GM19463 (cell line): ENCODE data around the gene PADI6.

Source experiments
- ATAC-seq: cut with Tn5 transposase; IDR thresholded peaks from one replicate; pipeline ENCODE4 v1.9.1; 2021; ENCODE audit warnings: mild to moderate bottlenecking, moderate library complexity; ENCODE audit not compliant: unreplicated experiment

PADI6 gene

DNA sequence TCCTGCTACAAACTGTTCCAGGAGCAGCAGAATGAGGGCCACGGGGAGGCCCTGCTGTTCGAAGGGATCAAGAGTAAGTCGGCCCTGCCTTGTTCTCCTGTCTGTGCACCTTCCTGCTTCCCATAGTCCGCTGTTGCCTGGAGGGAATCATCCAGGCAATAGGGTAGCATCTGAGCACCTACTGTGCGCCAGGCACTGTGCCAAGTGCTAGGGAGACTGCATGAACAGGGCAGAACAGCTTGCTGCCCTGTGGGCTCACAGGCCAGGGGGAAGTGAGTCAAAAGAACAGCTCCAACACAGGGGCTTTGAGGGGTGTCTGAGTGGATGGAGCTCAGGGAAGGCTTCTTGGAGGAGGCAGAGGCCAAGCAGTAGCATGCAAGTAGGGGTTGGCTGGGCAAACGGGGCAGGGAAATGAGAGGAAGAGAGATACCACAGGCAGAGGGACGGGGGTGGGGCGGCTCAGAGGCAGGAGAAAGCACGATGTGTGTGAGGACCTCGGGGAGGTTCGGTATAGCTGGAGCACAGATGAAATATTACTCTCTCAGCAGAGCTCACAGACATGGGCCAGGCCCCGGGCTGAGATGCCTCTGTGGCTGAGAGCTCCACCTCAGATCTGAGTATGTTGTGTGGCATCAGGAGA, 15.5 kb upstream of the PADI6 start:
- no peak for ATAC-seq

DNA sequence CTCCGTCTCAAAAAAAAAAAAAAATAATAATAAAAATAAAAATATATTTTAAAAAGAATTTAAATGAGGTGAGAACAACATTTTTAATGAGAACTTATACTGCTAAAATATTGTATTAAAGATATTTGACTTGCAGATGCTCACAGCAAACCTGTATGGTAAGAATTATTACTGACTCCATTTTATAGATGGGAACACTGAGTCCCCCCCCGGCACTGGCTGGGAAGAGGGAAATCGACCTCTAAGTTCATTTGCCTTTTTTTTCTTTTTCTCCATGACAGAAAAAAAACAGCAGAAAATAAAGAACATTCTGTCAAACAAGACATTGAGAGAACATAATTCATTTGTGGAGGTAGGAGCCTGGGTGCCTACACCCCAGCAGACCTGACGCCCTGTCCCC, 13.4 kb upstream of the PADI6 start:
- ATAC-seq, result no peak

DNA sequence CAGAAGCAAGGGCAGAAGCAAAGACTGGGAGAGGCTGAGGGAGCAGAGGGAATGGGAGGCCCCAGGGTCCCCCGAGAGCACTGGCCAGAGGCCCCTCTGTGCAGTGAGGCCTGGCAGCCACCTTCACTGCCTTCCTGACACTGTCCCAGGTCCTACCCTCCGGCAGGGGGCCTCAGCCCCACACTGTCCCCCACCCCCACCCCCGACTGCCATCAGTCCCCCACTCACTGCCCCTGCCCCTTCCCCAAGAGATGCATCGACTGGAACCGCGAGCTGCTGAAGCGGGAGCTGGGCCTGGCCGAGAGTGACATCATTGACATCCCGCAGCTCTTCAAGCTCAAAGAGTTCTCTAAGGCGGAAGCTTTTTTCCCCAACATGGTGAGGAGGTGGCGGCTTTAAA, 13.0 kb upstream of the PADI6 start:
- ATAC-seq, result no peak

DNA sequence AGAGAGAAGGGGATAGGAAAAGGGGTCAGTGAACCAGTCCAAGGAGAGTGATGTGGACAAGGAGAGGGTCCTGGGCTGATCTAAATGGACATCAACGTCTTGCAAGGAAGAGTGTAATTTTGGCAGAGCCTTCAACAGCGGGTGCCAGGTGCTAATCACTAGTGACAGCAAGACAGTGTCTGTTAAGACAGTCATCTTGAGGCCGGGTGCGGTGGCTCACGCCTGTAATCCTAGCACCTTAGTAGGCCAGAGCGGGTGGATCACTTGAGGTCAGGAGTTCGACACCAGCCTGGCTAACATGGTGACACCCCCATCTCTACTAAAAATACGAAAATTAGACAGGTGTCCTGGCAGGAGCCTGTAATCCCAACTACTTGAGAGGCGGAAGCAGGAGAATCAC, 12.2 kb upstream of the PADI6 start:
- no peak for ATAC-seq

DNA sequence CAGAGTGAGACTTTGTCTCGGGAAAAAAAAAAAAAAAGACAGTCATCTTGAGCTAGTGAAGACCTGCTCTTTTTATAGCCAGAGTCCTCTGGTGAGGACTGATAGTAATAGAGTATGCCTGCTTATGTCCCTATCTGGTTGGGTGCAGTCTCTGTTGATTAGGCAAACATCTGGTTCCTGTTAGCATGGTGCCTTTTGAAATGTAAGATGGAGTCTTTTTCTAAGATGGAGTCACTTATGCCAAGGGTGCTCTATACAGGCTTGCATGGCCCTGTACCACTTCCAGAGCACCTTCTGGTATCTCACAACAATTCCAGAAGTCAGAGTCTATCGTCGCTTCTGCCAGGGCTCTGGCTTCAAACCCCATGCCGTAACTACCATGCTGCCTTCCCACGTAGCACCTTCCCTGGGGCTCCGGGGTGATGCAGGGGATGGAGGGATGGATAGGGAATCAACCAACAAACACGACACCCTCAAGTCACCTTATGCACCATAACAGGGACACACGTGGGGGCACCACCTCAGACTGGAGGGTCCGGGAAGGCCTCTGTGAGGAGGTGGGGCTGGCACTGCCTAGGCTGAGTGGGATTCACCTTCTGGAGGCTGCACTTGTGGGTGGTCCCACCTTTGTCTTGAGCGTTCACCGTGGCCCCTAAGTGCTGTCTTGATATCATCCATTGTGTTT, 11.6 kb upstream of the PADI6 start:
- no peak for ATAC-seq

DNA sequence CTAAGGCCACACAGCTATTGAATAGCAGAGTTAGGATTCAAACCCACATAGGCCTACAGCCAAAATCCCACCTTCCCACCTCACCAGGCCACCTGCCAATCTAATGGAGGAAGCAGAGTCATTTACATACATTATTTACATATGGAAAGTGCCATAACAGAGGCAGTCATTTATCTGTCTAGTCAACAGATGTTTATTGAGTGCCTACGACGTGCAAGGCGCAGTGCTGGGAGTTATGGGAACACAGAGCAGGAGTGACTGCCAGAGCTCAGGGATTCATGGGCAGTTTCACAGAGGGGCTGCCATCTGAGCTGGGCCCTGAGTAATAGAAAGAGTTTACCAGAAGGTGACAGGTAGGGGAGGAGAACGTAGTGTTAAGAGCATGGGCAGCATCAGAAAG, 10.3 kb upstream of the PADI6 start:
- ATAC-seq, result no peak

DNA sequence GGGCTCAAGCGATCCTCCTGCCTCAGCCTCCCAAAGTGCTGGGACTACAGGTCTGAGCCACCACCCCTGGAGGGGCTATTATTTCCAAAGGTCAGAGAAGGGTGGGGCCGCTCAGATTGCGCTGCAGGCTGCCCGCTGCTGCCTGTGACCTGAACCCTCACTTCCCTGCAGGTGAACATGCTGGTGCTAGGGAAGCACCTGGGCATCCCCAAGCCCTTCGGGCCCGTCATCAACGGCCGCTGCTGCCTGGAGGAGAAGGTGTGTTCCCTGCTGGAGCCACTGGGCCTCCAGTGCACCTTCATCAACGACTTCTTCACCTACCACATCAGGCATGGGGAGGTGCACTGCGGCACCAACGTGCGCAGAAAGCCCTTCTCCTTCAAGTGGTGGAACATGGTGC, 8.6 kb upstream of the PADI6 start:
- ATAC-seq, result no peak

DNA sequence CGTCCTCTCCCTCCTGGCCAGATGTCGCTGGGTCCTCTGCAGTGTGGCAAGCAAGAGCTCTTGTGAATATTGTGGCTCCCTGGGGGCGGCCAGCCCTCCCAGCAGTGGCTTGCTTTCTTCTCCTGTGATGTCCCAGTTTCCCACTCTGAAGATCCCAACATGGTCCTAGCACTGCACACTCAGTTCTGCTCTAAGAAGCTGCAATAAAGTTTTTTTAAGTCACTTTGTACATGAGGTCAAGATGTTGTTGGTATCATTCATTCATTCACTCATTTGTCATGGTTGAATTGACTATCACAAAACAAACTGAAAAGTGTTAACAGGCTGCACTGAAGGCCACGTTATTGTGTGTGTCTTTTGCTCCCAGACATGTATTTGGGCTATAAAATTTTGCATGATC, 8.2 kb upstream of the PADI6 start:
- ATAC-seq, result no peak

DNA sequence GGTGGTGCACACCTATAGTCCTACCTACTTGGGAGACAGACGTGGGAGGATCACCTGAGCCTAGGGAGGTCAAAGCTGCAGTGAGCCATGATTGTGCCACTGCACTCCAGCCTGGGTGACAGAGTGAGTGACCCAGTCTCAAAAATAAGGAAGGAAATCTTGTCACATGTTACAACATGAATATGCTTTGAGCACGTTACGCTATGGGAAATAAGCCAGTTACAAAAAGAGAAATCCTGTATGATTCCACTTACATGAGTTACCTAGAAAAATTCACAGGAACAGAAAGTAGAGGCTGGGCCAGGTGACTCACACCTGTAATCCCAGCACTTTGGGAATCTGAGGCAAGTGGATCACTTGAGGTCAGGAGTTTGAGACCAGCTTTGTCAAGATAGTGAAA, 6.7 kb upstream of the PADI6 start:
- ATAC-seq, result no peak

DNA sequence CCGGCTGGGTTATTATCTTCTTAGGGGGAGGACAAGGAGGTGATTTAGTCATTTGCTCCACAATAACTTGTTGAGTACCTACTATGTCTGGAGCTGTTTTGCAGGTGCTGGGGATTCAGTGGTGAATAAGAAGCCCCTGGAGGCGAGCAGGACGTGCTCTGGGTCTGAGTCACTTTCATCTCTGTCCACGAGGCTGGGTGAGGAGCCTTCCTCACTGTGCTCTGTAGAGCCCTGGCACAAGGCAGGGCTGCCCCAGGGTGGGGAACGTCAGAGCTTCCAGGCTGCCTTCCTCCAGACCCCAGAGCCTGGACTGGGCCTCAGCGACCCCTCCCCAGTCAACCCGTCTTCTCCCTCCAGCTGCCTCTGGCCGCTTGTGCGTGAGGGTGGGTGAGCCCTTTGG, 2.5 kb upstream of the PADI6 start:
- no peak for ATAC-seq

DNA sequence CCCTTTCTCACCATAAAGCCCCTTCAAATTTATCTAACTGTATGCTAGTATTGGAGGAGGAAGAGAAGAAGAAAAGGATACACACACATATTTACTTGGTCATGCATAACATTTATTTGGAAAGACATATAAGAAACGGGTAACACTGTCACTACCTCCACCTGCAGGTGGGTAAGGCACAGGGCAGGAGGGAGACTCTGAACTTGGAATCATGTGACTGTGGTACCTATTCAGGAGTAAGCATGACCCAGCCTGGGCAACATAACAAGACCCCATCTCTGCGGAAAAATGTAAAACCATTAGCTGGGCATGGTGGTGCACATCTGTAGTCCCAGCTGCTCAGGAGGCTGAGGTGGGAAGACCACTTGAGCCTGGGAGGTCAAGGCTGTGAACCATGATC, 1.4 kb upstream of the PADI6 start:
- ATAC-seq, result no peak

DNA sequence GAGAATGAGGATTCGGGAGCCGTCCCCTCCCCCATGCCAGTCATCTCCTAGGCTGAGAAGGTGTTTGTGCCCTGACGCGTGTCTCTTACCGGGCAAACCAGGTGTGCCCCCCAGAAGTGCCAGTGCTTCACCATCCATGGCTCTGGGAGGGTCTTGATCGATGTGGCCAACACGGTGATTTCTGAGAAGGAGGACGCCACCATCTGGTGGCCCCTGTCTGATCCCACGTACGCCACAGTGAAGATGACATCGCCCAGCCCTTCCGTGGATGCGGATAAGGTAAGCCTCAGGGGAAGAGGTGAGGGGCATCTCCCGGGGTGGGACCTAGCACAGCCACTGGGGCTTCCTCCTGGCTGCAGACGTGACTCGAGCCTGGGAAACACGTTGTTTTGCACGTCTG, 959 bp downstream of the PADI6 start:
- no peak for ATAC-seq

DNA sequence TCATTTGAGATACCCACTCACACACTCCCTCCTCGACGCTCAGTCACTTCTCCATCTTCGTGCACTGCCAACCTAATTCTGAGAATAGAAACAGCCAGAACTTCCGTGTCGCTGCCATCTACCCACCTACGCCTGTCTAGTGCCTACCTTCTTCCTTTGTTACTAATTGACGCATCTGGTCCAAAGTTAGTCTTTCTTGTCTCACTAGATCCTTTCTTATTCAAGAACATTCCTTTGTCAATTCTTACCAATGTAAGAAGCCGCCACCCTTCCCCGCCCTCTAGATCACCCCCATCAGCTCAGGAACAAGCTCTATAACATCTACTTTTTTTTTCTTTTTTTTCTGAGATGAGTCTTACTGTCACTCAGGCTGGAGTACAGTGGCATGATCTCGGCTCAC, 3.7 kb downstream of the PADI6 start:
- ATAC-seq, result no peak

DNA sequence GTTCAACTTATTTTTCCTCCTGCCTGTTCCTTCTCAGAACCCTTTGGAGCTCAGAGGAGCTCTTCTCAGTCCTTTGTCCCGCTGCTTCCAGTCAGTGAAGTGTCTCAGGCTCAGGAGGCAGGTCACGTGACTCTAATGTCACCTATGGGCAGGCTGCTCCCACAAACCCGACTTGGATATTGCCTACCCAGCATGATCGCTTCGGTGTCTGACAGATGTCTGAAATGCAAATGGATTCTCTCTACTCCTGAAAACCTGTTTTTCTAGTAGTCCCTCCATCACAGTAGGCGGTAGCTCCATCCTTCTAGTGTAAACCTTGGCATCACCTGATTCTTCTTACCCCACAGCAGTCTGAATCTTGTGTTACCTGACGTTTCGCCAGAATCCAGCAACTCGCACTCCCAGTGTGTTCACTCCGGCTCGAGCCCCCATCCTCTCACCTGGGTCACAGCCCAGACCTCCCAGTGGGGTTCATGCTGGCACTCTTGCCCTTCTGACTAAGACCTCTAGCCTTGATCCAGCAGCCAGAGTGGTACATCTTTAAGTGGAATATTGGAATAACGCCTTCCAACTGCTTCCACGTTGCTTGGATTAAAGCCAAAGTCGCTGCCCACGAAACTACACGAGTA, 5.4 kb downstream of the PADI6 start:
- no peak for ATAC-seq

DNA sequence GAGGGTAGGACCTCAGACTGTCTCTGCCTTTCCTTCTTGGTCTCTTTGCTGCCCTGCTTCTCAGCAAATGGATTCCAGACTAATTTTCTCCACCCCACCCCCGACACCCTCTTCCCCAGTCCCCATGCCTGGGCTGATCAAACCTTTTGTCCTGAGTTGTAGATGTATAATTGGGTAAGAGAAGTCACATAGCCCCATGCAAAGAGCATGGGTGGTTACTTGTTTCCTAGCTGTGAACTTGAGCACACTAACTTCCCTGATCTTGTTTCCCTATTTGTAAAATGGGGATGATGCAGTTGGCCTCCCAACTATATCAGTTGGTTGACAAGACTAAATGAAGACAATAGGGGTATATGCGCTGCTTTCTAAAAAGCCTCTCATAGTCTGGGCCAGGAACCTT, 9.2 kb downstream of the PADI6 start:
- ATAC-seq, result no peak

DNA sequence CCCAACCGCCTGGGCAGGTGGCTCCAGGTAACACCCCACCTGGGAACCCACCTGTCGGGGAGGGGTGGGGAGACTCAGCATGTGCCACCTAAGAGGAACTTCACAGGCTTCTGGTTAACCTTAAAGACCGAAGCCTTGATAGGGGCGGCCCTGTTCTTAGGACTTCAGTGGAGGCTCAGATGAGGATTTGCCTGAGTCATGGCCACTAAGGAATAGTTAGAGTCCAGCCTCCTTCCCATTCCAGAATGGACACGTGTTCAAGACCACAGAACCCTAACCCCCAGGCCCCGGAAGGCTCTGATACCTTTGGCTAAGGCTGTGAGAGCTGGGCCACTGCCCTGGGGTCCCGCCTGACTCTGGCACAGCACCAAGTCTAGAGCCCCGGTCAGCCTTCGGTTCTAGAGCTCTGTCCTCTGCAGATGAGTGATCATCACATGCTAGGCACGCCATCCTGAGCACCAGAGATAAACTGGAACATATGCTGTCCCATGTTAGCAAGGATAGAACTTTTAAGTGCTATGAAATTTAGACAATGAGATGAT, 20.3 kb downstream of the PADI6 start:
- no peak for ATAC-seq

DNA sequence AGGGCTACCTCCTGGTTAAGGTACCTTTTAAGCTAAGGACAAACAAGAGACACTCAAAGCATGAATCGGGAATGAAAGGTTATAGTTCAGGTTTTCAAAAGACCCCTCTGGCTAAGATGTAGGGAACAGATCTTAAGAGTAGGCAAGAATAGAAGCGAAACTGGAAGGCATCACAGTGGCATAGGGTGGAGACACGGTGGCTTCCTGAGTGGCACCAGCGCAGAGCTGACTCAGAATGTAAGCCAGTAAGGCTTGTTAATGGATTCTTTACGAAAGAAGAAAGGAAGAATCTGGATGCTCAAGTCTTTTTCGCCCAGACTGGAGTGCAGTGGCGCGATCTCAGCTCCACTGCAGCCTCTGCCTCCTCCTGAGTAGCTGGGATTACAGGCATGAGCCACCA, 21.2 kb downstream of the PADI6 start:
- no peak for ATAC-seq

DNA sequence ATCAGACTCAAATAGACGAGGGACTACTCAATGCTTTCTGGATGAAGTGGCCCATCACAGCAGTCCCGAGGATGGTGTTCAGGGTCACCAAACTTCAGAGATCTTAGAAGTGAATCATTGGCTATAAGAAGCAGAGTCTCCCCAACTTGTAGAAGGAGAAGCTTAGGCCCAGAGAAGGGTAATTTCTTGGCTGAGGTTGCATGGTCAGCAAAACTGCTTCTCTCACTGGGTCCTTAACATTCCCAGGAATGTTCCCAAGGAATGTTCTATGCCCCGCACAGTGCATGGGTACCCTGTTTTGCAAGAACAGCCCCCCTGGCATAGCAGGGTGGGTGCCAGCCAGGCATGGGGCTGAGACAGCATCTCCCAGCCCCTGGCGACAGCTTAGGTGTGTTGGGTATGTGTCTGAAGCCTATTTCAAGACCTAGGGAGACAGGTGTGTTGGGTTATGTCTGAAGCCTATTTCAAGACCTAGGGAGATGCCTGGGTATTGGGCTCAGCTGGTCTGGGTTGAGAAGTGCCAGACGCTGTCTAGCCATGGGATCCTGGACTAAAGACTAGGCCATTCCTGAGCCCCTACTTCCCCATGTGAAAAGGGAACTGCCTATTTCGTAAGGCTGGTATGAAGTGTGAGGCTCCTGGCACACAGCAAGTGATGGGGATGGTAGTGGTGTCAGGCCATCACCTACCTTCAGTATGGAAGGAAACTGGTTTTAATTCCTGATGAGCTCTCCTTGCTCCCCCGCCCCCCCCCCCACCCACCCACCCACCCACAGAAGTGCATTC, 26.1 kb downstream of the PADI6 start:
- ATAC-seq, result no peak

DNA sequence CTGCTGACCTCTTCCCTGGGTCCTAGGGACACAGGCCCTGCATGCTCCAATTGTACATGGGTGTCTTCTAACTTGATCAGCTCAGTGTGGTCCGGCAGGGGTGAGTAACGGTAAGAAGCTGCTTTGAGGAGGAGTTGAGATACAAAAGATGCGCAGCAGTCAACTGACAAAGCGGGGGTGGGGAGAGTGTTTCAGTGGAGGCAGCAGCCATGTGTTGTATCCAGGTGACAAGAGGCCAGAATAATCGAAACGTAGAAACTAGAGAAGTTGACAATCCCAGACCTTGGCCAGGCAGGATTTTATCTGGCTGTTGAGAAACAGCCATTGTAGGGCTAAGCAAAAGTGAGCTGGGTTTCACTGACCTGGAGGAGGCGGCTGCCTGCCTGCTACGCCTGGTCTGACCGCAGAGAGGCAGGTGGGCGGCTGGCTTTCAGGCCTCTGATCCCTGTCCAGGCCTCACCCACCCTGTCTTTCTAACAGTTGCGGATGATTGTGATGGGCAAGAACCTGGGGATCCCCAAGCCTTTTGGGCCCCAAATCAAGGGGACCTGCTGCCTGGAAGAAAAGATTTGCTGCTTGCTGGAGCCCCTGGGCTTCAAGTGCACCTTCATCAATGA, 28.8 kb downstream of the PADI6 start:
- ATAC-seq, result no peak

DNA sequence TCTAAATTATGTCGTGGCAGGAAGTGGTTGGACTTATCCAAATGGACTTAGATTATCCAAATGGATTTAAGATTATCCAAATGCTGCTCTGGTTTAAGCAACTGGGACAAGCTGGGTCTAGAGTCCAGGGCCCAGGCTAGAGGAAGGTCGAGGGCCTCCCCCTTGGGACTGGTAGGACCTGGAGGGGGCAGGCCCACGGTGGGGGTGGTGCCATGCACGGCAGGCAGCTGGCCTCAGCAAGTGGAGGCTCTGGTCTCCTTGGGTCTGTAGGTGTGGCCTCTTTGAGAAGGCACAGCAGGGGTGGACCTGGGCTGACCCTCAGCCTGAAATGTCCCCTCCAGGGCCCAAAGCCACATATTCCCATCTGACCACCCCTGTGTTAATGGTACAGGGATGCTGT, 29.8 kb downstream of the PADI6 start:
- no peak for ATAC-seq

DNA sequence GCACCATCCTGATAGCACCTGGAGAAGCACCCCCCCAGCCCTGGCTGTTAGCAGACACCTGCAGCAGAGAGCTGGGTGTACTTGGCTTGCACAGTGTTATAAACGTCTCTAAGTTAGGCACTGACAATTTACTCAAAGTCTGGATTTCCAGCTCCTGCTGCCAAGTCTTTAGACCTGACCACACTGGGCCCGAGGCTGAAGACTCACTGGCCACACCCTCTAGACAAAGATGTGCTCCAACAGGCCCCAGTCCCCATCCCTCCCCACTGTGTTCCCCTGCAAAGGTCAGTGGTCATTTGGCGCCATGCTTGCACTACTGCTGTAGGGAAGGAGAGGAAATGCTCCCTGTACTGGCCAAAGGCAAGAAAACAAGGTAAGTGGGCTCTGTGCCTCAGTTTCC, 31.1 kb downstream of the PADI6 start:
- no peak for ATAC-seq
